GM18498 (cell line): ENCODE data around the gene MASP1.

Experiments used
- ATAC-seq: cut with Tn5 transposase; IDR thresholded peaks from one replicate; pipeline ENCODE4 v1.9.1; 2021; ENCODE audit warnings: mild to moderate bottlenecking, moderate library complexity; ENCODE audit not compliant: unreplicated experiment

Gene MASP1

GRCh38 chr3:187293516-187294430 lies 2.2 kb upstream of the MASP1 start:
- ATAC-seq: no peak

- no peak for ATAC-seq
These were observed 1.3 kb upstream of the MASP1 start for GRCh38 chr3:187292631-187293515.

GRCh38 chr3:187292181-187292580 lies 644 bp upstream of the MASP1 start:
- ATAC-seq: no peak

- ATAC-seq: no peak
These were observed 481 bp downstream of the MASP1 start for GRCh38 chr3:187291001-187291511.

- ATAC-seq: no peak
These were observed 1.0 kb downstream of the MASP1 start for GRCh38 chr3:187290503-187290902.

- no peak for ATAC-seq
These were observed 2.5 kb downstream of the MASP1 start for GRCh38 chr3:187288855-187289605.

- no peak for ATAC-seq
These were observed 3.2 kb downstream of the MASP1 start for GRCh38 chr3:187288131-187288854.

GRCh38 chr3:187287256-187287655 lies 4.3 kb downstream of the MASP1 start:
- ATAC-seq: no peak

- ATAC-seq: no peak
These were observed 5.0 kb downstream of the MASP1 start for GRCh38 chr3:187286467-187287059.

GRCh38 chr3:187281191-187281714 lies 10.3 kb downstream of the MASP1 start:
- no peak for ATAC-seq

- no peak for ATAC-seq
These were observed 10.9 kb downstream of the MASP1 start for GRCh38 chr3:187280644-187281043.

GRCh38 chr3:187277129-187277462 lies 14.4 kb downstream of the MASP1 start:
- no peak for ATAC-seq

- ATAC-seq: no peak
These were observed 15.0 kb downstream of the MASP1 start for GRCh38 chr3:187276397-187277128.

GRCh38 chr3:187274977-187275338 lies 16.6 kb downstream of the MASP1 start:
- ATAC-seq: no peak

GRCh38 chr3:187274315-187274976 lies 17.1 kb downstream of the MASP1 start:
- ATAC-seq: no peak

- ATAC-seq: no peak
These were observed 20.0 kb downstream of the MASP1 start for GRCh38 chr3:187271582-187271981.

- ATAC-seq: no peak
These were observed 22.1 kb downstream of the MASP1 start for GRCh38 chr3:187269486-187269885.

- ATAC-seq: no peak
These were observed 24.2 kb downstream of the MASP1 start for GRCh38 chr3:187267306-187267705.

- ATAC-seq: no peak
These were observed 24.8 kb downstream of the MASP1 start for GRCh38 chr3:187266691-187267090.
